D721Med (cell line): ENCODE data around the gene BICD2.

ENCODE experiments used
- DNase-seq: peaks from one replicate; pipeline ENCODE4 v3.0.0; 2011; ENCODE audit warnings: low spot score; ENCODE audit not compliant: insufficient read length
- FAIRE-seq: peaks from 2 replicates; lab custom pipeline; 2011; peaks lifted over from hg19 to GRCh38; lab: Jason Lieb, UNC
- CTCF ChIP-seq: IDR thresholded peaks from 2 replicates; pipeline ENCODE4 v1.5.1; 2012; ENCODE audit warnings: mild to moderate bottlenecking, control low read depth; ENCODE audit not compliant: insufficient read depth; ENCODE audit errors: missing control alignments

BICD2 gene

GRCh38 chr9:92762781-92763708 is 1.6 kb downstream of the BICD2 start:
- FAIRE-seq = no peak
- DNase-seq = no peak
- TF ChIP-seq CTCF = no peak

- FAIRE-seq (no peak), DNase-seq (no peak)
- no peak for TF ChIP-seq CTCF
These were observed 2.4 kb downstream of the BICD2 start for GRCh38 chr9:92762196-92762595.

- DNase-seq (no peak), FAIRE-seq (no peak)
- no peak for TF ChIP-seq CTCF
These were observed 2.9 kb downstream of the BICD2 start for GRCh38 chr9:92761686-92762085.

GRCh38 chr9:92760494-92760893 is 4.1 kb downstream of the BICD2 start:
- no peak for TF ChIP-seq CTCF
- FAIRE-seq (no peak), DNase-seq (no peak)

- FAIRE-seq (no peak), DNase-seq (no peak)
- no peak for TF ChIP-seq CTCF
These were observed 4.6 kb downstream of the BICD2 start for GRCh38 chr9:92760070-92760469.

GRCh38 chr9:92759446-92759845 is 5.2 kb downstream of the BICD2 start:
- DNase-seq (no peak), FAIRE-seq (no peak)
- no peak for TF ChIP-seq CTCF

- DNase-seq (no peak), FAIRE-seq (no peak)
- TF ChIP-seq CTCF = no peak
These were observed 7.8 kb downstream of the BICD2 start for GRCh38 chr9:92756792-92757191.
